Activated CD8-positive, alpha-beta T cell treated with anti-CD3 and anti-CD28 coated beads for 36 hours (primary cell): ENCODE results near the gene NELFA. TPM values are rescaled to one million over a fixed set of nuclear protein-coding genes. Genes with fewer than 3 reads are reported as not detected.

Experiments used
- ATAC-seq: fragments of 200-7000 bp; cut with Tn5 transposase; one replicate; pipeline ENCODE4 v1.10.0; 2021; ENCODE audit warnings: mild to moderate bottlenecking, moderate library complexity
- CTCF ChIA-PET: fragments of 350-600 bp; sonication (Branson Sonifier 250); formaldehyde crosslinking; loops from one replicate; lab custom pipeline; 2021; ENCODE audit warnings: antibody characterized with exemption; lab: Charles Lee
- POLR2A ChIA-PET: fragments of 350-600 bp; sonication (Branson Sonifier 250); formaldehyde crosslinking; loops from one replicate; lab custom pipeline; 2021; ENCODE audit warnings: antibody characterized with exemption; lab: Charles Lee
- DNase-seq: peaks from one replicate; pipeline ENCODE4 v3.0.0-alpha.2; 2020
- H3K27ac Mint-ChIP-seq: one replicate; pipeline ENCODE4 v1.8.0; 2021; ENCODE audit warnings: mild to moderate bottlenecking, mixed read lengths
- H3K27me3 Mint-ChIP-seq: one replicate; pipeline ENCODE4 v1.8.0; 2021; ENCODE audit warnings: mixed read lengths
- H3K36me3 Mint-ChIP-seq: one replicate; pipeline ENCODE4 v1.8.0; 2021; ENCODE audit warnings: low read depth, mixed read lengths
- H3K4me1 Mint-ChIP-seq: one replicate; pipeline ENCODE4 v1.8.0; 2021; ENCODE audit warnings: low read depth, mixed read lengths
- H3K4me3 Mint-ChIP-seq: one replicate; pipeline ENCODE4 v1.8.0; 2021; ENCODE audit warnings: mild to moderate bottlenecking, moderate library complexity, mixed read lengths
- H3K9me3 Mint-ChIP-seq: one replicate; pipeline ENCODE4 v1.8.0; 2021; ENCODE audit warnings: mixed read lengths
- CTCF ChIP-seq: fragments of 200-600 bp; IDR thresholded peaks from one replicate; pipeline ENCODE4 v1.8.0; 2022; ENCODE audit warnings: antibody characterized with exemption, mild to moderate bottlenecking
- intact Hi-C: fragments of 100-400 bp; cut with micrococcal nuclease; formaldehyde crosslinking; loops from one replicate; pipeline ENCODE4 v1.10.0; 2022
- total RNA-seq, 2 experiments: library from RNA; stranded (reverse); gene quantifications; one replicate each; pipeline ENCODE4 v1.2.3, GENCODE V29; 2021

The NELFA gene
- 10 to 100 TPM; 43.9 to 46.3 TPM for total RNA-seq

- intact Hi-C loops, result no loop called here
- H3K27ac Mint-ChIP-seq, result peak within 1 kb of the TSS; percentile 88
- H3K4me3 Mint-ChIP-seq, result peak within 1 kb of the TSS; percentile 93
- no peaks in the 10 kb centered on the region for H3K27me3 Mint-ChIP-seq
- POLR2A ChIA-PET, result interaction anchor here (0.6 to 2.1 kb wide), 23 partner anchors 9 to 681 kb away, joined by 3 to 8 read pairs (median 3); partner anchors contain the start of genes NAT8L and NSD2
- peaks cover 21% of the 10 kb centered on the region for H3K36me3 Mint-ChIP-seq
- peaks cover 21% of the 10 kb centered on the region for H3K4me1 Mint-ChIP-seq
- no peaks in the 10 kb centered on the region for H3K9me3 Mint-ChIP-seq
- ATAC-seq, result peak; percentile 89
- peak; percentile 96 for DNase-seq
- peak; percentile 43 for TF ChIP-seq CTCF
- CTCF ChIA-PET, result interaction anchor here (0.8 to 1.8 kb wide), 6 partner anchors 8 to 261 kb away, joined by 3 to 5 read pairs (median 3); a partner anchor contains a TSS
These were observed at the start of gene NELFA for GRCh38 chr4:2008921-2009650. Gene NELFA, minus strand, starts transcription at chr4:2008974. Its CDS starts 15 bp downstream, at chr4:2008959.

- Mint-ChIP-seq H3K27me3 (peaks cover 26% of the 10 kb centered on the region), H3K36me3 (no peaks in the 10 kb centered on the region), H3K27ac (no peak overlapping the region), H3K4me3 (peak overlapping the region; percentile 52), H3K4me1 (no peaks in the 10 kb centered on the region), H3K9me3 (no peaks in the 10 kb centered on the region)
- TF ChIP-seq CTCF, result no peak
- ChIA-PET POLR2A (no interaction called here), CTCF (interaction anchor here (1.3 kb wide), 1 partner anchor 162 kb away, joined by 3 read pairs; no protein-coding TSS in a partner anchor)
- ATAC-seq (no peak), DNase-seq (no peak)
- intact Hi-C loops, result no loop called here
These were observed 48.8 kb upstream of the NELFA start for GRCh38 chr4:2057382-2058065.

- no peaks in the 10 kb centered on the region for H3K4me1 Mint-ChIP-seq
- intact Hi-C loops, result no loop called here
- H3K9me3 Mint-ChIP-seq, result no peaks in the 10 kb centered on the region
- no peak overlapping the region for H3K27ac Mint-ChIP-seq
- H3K27me3 Mint-ChIP-seq, result peaks cover 36% of the 10 kb centered on the region
- ATAC-seq (no peak), DNase-seq (no peak)
- H3K36me3 Mint-ChIP-seq, result no peaks in the 10 kb centered on the region
- no peak overlapping the region for H3K4me3 Mint-ChIP-seq
- CTCF ChIA-PET, result no interaction called here
- TF ChIP-seq CTCF, result no peak
- POLR2A ChIA-PET, result no interaction called here
These were observed 45.4 kb upstream of the NELFA start for GRCh38 chr4:2054217-2054616.

- Mint-ChIP-seq H3K4me3 (no peak overlapping the region), H3K36me3 (no peaks in the 10 kb centered on the region), H3K4me1 (no peaks in the 10 kb centered on the region), H3K27ac (no peak overlapping the region), H3K9me3 (no peaks in the 10 kb centered on the region), H3K27me3 (peaks cover 24% of the 10 kb centered on the region)
- ChIA-PET CTCF (no interaction called here), POLR2A (no interaction called here)
- no peak for DNase-seq
- intact Hi-C loops, result no loop called here
- no peak for ATAC-seq
- no peak for TF ChIP-seq CTCF
These were observed 42.3 kb upstream of the NELFA start for GRCh38 chr4:2051086-2051485.

GRCh38 chr4:2049811-2050210, 41.0 kb upstream of the NELFA start:
- CTCF ChIA-PET, result interaction anchor here (0.8 kb wide), 1 partner anchor 170 kb away, joined by 3 read pairs; no protein-coding TSS in a partner anchor

More at GRCh38 chr4:2049811-2050210, 41.0 kb upstream of the NELFA start:
- ATAC-seq (no peak), DNase-seq (no peak)
- no peak for TF ChIP-seq CTCF
- Mint-ChIP-seq H3K9me3 (no peaks in the 10 kb centered on the region), H3K36me3 (no peaks in the 10 kb centered on the region), H3K4me3 (no peak overlapping the region), H3K4me1 (no peaks in the 10 kb centered on the region), H3K27me3 (peaks cover 26% of the 10 kb centered on the region), H3K27ac (no peak overlapping the region)
- intact Hi-C loops, result no loop called here
- POLR2A ChIA-PET, result no interaction called here
